A673 (cell line): ENCODE data around the gene APCDD1L. TPM values are rescaled to one million over a fixed set of nuclear protein-coding genes. Genes with fewer than 3 reads are reported as not detected.

ENCODE experiments used
- BruUV-seq: library from RNA; stranded (reverse); fragments of 400-500 nt; replicated peaks from 2 replicates; lab custom pipeline; 2021; lab: Mats Ljungman, UMichigan
- CTCF ChIA-PET: fragments of 300-600 bp; sonication (Branson Sonifier 250); formaldehyde crosslinking; loops from one replicate; lab custom pipeline; 2022; ENCODE audit warnings: antibody characterized with exemption; lab: Charles Lee
- POLR2A ChIA-PET: fragments of 300-600 bp; sonication (Branson Sonifier 250); formaldehyde crosslinking; loops from one replicate; lab custom pipeline; 2022; ENCODE audit warnings: antibody characterized with exemption; ENCODE audit not compliant: low non-redundant PET; lab: Charles Lee
- DNase-seq: peaks from one replicate; pipeline ENCODE4 v3.0.0-alpha.2; 2015; ENCODE audit warnings: low spot score
- H3K27ac ChIP-seq: fragments of 200-600 bp; sonication (generic); 2 replicates; pipeline ENCODE4 v1.5.1; 2016; ENCODE audit warnings: mixed run types, low read depth, mild to moderate bottlenecking, mixed read lengths, antibody characterized with exemption, low read length; ENCODE audit not compliant: poor library complexity, severe bottlenecking
- H3K27me3 ChIP-seq: fragments of 200-600 bp; sonication (generic); replicated peaks from 2 replicates; pipeline ENCODE4 v1.6.1; 2017; ENCODE audit warnings: mixed run types, low read depth, mild to moderate bottlenecking, mixed read lengths, antibody characterized with exemption, low read length; ENCODE audit not compliant: insufficient read depth, poor library complexity
- H3K36me3 ChIP-seq: fragments of 200-600 bp; sonication (generic); 2 replicates; pipeline ENCODE4 v1.6.1; 2016; ENCODE audit warnings: mixed run types, mild to moderate bottlenecking, mixed read lengths, antibody characterized with exemption, low read length; ENCODE audit not compliant: insufficient read depth, poor library complexity, severe bottlenecking
- H3K4me1 ChIP-seq: fragments of 200-600 bp; sonication (generic); 2 replicates; pipeline ENCODE4 v1.6.1; 2017; ENCODE audit warnings: mixed run types, mild to moderate bottlenecking, mixed read lengths, antibody characterized with exemption, low read length; ENCODE audit not compliant: insufficient read depth, poor library complexity, severe bottlenecking
- H3K4me3 ChIP-seq: fragments of 200-600 bp; sonication (generic); 2 replicates; pipeline ENCODE4 v1.5.1; 2016; ENCODE audit warnings: low read depth, mixed run types, mild to moderate bottlenecking, mixed read lengths, low read length; ENCODE audit not compliant: poor library complexity, severe bottlenecking
- H3K9me3 ChIP-seq: fragments of 200-600 bp; sonication (generic); 2 replicates; pipeline ENCODE4 v1.6.1; 2016; ENCODE audit warnings: mixed run types, low read depth, mild to moderate bottlenecking, mixed read lengths, antibody characterized with exemption, low read length; ENCODE audit not compliant: poor library complexity, severe bottlenecking
- CTCF ChIP-seq: fragments of 300-800, 200-600 bp; sonication (generic); conservative IDR thresholded peaks from 2 replicates; pipeline ENCODE4 v1.5.1; 2017; ENCODE audit warnings: low read depth, mild to moderate bottlenecking, antibody characterized with exemption, low read length, moderate library complexity, mixed read lengths
- EZH2 ChIP-seq: fragments of 200-600 bp; sonication (generic); IDR thresholded peaks from 2 replicates; pipeline ENCODE4 v1.6.1; 2017; ENCODE audit warnings: borderline replicate concordance, low read depth, mild to moderate bottlenecking, mixed read lengths, antibody characterized with exemption, low read length; ENCODE audit not compliant: poor library complexity, severe bottlenecking
- intact Hi-C: fragments of 100-400 bp; cut with micrococcal nuclease; formaldehyde crosslinking; loops from one replicate; pipeline ENCODE4 v1.10.0; 2022; ENCODE audit not compliant: unreplicated experiment
- total RNA-seq: library from RNA; stranded (reverse); gene quantifications from 2 replicates; pipeline ENCODE4 v1.2.3, GENCODE V29; 2021

APCDD1L gene
- total RNA-seq, 1 experiment from 2014 or later: not detected

- no peak for TF ChIP-seq CTCF
- TF ChIP-seq EZH2: no peak
- Histone ChIP-seq H3K27ac (no peak overlapping the region), H3K27me3 (no peaks in the 10 kb centered on the region), H3K4me1 (no peaks in the 10 kb centered on the region), H3K36me3 (no peaks in the 10 kb centered on the region), H3K9me3 (peaks cover 6% of the 10 kb centered on the region), H3K4me3 (no peak overlapping the region)
- POLR2A ChIA-PET: no interaction called here
- CTCF ChIA-PET: no interaction called here
- intact Hi-C loops: no loop called here
- DNase-seq: no peak
- no TSS peak for BruUV-seq
Observed at GRCh38 chr20:58500256-58500655, 14.9 kb downstream of the APCDD1L start.

GRCh38 chr20:58498470-58499068 lies 16.6 kb downstream of the APCDD1L start:
- ChIA-PET CTCF (no interaction called here), POLR2A (interaction anchor here (0.7 kb wide), 1 partner anchor 296 kb away, joined by 3 read pairs; no protein-coding TSS in a partner anchor)
- BruUV-seq: no TSS peak
- no peaks in the 10 kb centered on the region for H3K36me3 ChIP-seq
- H3K4me3 ChIP-seq: no peak overlapping the region
- H3K9me3 ChIP-seq: no peaks in the 10 kb centered on the region
- TF ChIP-seq CTCF: no peak
- no peak for TF ChIP-seq EZH2
- DNase-seq: no peak
- intact Hi-C loops: no loop called here
- H3K4me1 ChIP-seq: no peaks in the 10 kb centered on the region
- H3K27me3 ChIP-seq: no peaks in the 10 kb centered on the region
- no peak overlapping the region for H3K27ac ChIP-seq

GRCh38 chr20:58497724-58498469 lies 17.3 kb downstream of the APCDD1L start:
- TF ChIP-seq EZH2: no peak
- TF ChIP-seq CTCF: no peak
- POLR2A ChIA-PET: no interaction called here
- no peak overlapping the region for H3K4me3 ChIP-seq
- H3K4me1 ChIP-seq: no peaks in the 10 kb centered on the region
- no peaks in the 10 kb centered on the region for H3K27me3 ChIP-seq
- CTCF ChIA-PET: no interaction called here
- no peaks in the 10 kb centered on the region for H3K36me3 ChIP-seq
- H3K9me3 ChIP-seq: no peaks in the 10 kb centered on the region
- intact Hi-C loops: no loop called here
- BruUV-seq: no TSS peak
- DNase-seq: no peak
- H3K27ac ChIP-seq: no peak overlapping the region
